ENCODE measurements around the gene DPP6.
"Not testable (repeated sequence)": the region's sequence is repeated elsewhere in the genome, so short reads cannot be mapped to it uniquely, and the experiment has no call there.

Gene DPP6

DNA sequence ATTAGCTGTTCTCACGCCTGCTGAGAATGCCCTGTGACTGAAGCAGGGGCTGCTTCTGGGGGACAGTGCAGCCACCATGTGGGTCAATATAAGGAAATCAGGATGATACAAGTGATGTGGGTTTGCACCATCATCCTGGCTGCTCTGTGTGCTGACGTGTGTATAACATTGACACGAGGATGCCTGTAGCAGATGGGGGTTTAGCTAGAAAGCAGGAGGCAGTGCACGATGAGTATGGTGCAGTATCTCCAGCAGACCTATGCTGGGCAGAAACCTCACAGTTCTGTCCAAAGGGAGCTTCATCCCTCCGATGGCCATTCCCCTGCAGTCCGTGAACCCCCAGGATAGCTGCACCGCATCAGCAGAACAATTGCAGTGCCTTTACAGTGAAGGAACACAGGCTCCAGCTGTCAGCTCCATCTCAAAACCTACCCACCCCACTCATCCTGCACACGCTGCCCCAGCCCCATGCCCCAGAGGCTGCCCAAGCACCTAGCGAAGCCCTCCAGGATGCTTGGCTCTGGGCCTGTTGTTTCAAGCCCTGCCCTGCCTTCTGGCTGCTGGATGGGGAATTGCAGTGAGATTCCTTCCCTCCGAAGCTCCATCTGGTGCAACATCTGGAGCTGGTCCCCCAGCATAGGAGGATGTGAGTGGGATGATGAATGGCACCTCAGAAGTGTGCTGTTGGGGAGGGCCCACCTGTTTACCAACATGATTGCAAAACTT lies 96.8 kb downstream of the DPP6 start:
- H3K4me3 ChIP-seq (ENCODE audit: low read depth, low read length) = not testable (repeated sequence)

DNA sequence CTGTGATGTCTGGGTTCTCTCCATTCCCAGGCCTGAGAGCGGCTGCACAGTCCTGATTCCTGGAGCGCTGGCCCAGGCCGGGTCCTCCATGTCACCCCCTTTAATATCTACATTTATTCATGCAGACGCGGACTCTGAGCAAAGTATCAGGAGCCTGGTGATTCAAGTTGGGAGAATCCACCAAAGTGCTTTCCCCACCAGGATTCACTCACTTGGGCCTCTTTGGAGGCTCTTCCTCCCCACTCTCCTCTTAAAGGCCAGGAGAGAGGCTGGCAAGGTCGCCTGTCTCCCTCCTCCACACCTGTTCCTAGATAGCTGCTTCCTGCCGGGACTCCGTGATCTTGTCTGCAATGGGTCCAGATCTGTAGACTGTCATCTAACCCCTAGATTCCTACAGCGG lies 98.5 kb downstream of the DPP6 start:
- not testable (repeated sequence) for H3K4me3 ChIP-seq (ENCODE audit: low read depth, low read length)

DNA sequence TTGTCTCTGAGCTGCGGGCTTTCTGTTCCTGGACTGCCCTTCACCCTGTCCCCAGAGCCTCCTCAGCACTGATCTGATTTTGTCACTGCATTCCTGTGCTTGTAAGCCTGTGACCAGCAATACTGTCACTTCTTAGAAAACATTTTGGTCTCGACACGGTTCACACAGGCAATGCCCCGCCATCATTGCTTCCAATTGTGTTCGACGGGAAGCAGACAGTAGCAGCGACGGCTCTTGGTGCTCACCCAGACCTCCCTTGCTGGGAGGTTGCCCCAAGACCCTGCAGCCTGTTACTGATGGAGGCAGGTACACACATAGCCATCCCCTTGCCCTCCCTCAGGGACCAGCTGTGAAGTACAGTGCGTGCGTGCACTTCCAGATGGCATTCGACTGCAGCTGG lies 99.1 kb downstream of the DPP6 start:
- H3K4me3 ChIP-seq (ENCODE audit: low read depth, low read length) = not testable (repeated sequence)

DNA sequence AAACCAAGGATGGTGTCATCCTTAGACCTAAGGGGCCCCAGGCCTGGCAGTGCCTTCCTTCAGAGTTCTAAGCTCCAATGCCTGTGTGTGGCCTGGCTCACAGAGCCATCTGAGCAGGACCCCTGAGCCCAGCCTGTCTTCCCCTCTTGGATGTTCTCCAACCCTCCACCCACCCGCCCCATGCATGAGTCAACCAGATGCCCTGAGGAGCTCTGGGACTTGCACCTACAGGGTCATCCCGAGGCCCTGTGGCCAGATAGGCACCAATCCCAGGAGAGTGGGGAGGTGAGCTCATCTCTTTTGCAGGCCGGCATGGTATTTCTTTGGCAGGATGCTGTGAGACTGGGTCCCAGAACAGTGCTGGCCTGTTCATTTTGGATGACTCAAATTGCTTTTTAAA lies 103.7 kb downstream of the DPP6 start:
- not testable (repeated sequence) for H3K4me3 ChIP-seq (ENCODE audit: low read depth, low read length)

DNA sequence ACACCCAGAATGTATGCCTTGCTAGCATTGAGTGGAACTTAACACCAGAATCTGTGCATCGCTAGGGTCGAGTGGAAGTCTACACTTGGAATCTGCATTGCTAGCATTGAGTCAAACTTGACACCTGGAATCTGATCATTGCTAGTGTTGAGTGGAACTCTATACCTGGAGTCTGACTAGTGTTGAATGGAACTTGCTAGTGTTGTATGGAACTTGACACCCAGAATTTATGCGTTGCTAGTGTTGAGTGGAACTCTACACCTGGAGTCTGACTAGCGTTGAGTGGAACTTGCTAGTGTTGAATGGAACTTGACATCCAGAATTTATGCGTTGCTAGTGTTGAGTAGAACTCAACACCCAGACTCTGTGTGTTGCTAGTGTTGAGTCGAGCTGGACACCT lies 110.7 kb downstream of the DPP6 start:
- not testable (repeated sequence) for H3K4me3 ChIP-seq (ENCODE audit: low read depth, low read length)

DNA sequence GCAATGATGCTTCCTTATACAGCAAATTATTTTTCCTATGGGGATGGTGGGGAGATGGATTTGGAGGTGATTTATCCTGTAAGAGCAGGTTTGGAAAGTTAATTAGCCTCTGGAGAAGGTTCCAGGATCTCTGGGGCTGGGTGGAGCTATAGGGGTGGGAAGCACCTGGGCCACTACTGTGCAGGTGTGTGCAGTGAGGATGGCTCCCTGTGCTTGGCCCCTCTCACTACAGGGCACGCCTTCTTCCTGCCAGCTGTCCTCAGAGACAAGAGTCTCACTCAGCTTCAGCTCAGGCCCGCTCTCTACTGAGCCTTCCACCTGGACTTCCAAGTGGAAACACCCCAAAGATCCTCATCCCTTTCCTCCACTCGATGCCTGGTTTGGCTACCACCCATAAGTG lies 111.4 kb downstream of the DPP6 start:
- not testable (repeated sequence) for H3K4me3 ChIP-seq (ENCODE audit: low read depth, low read length)

DNA sequence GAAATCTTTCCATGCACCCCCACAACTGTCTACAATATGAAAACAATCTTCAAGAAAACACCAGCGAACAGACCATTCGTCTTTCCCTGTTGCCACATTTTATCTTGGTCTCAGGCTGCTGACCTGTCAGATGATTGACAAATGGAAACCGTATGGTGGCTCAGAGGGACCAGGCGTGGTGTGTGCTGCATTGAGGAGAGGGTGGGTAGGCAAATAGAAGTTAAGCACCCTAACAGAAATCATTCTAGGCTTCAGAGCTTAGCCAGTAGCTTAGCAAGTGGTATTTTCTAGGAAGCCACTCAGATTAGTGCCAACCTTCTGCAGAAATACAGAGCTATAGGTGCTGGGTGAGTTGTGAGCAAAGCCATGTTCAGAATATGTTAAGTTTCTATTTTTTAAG lies 114.9 kb downstream of the DPP6 start:
- TF ChIP-seq, protein P1, sequence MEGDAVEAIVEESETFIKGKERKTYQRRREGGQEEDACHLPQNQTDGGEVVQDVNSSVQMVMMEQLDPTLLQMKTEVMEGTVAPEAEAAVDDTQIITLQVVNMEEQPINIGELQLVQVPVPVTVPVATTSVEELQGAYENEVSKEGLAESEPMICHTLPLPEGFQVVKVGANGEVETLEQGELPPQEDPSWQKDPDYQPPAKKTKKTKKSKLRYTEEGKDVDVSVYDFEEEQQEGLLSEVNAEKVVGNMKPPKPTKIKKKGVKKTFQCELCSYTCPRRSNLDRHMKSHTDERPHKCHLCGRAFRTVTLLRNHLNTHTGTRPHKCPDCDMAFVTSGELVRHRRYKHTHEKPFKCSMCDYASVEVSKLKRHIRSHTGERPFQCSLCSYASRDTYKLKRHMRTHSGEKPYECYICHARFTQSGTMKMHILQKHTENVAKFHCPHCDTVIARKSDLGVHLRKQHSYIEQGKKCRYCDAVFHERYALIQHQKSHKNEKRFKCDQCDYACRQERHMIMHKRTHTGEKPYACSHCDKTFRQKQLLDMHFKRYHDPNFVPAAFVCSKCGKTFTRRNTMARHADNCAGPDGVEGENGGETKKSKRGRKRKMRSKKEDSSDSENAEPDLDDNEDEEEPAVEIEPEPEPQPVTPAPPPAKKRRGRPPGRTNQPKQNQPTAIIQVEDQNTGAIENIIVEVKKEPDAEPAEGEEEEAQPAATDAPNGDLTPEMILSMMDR (IDR thresholded peaks at IDR 0.05; ENCODE audit: low read depth, low read length) = no peak
- H3K4me3 ChIP-seq (ENCODE audit: low read depth, low read length) = no peak overlapping the region

DNA sequence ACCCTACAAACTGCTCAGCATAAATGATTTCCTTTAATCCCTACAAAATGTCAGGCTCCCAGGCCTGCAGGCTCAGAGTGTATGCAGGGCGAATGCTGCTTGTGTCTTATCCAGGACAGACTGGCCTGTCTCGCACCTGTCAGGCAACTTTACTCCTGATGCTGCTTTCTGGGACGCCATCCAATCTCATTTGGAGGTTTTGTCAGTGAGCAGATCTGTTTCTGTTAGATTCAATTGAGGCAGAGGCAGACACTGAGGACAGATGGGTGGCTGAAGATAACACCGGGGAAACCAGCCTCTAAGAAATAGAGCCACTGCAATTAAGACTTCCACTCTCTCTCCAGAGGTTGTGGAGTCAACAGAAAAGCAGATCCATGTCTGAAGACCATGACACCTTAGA lies 115.6 kb downstream of the DPP6 start:
- H3K4me3 ChIP-seq (ENCODE audit: low read depth, low read length) = no peak overlapping the region
- TF ChIP-seq, protein P1 (IDR thresholded peaks at IDR 0.05; ENCODE audit: low read depth, low read length) = no peak

DNA sequence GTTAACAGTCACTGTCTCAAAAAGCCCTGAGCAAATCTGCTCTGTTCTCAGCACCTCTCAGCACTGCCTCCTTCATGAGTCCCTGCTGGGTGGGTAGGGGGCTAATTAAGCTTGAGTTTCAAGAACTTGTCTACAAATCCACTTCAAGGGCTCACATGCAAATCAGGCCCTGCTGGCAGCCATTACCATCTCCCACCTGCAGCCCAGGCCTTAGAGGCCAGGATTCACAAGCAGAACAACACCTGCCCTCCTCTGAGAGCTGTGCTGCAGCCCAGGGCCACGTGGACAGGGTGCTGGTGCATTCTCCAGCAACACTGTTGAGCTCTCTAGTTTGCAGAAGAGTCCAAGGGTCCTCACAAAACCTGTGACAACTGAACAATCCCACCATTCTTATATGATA lies 119.2 kb downstream of the DPP6 start:
- TF ChIP-seq, protein P1 (IDR thresholded peaks at IDR 0.05; ENCODE audit: low read depth, low read length) = no peak
- H3K4me3 ChIP-seq (ENCODE audit: low read depth, low read length) = no peak overlapping the region

DNA sequence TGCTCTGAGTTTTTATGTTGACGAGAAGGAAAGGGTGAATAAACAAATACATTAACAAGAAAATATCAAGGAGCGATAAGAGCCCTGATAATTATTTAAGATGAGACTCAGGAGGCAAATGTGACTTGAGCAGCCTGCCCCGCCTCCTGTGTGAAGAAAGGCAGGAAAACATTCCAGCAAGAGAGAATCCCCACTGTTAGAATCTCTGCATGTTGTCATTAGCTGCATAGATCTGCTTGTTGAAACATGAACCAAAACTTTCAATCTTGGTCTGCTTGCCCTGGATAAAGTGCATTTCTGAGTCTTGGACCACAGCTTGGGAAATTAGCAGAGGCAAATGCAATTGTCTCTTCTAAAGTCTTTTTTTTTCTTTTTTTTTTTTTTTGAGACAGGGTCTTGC lies 120.0 kb downstream of the DPP6 start:
- TF ChIP-seq, protein P1 (IDR thresholded peaks at IDR 0.05; ENCODE audit: low read depth, low read length) = no peak
- H3K4me3 ChIP-seq (ENCODE audit: low read depth, low read length) = no peak overlapping the region

DNA sequence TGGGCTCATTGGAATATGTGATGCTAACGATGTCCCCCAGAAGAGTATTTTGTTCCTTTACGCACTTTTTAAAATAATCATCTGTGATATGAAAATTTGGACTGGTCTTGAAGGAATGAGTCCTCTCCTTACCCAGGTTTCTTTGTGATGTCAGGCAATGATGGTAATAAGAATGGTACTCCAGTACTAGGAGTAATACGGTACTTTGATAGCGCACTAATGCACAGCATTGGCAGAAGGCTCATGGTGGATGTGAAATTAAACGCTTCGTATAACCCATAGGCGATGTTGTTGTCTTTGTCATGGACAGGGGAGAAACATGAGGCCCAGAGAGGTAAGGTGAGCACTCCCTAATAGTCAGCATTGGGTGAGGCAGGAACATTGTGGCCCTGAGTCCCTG lies 125.4 kb downstream of the DPP6 start:
- TF ChIP-seq, protein P1 (IDR thresholded peaks at IDR 0.05; ENCODE audit: low read depth, low read length) = no peak
- H3K4me3 ChIP-seq (ENCODE audit: low read depth, low read length) = no peak overlapping the region
